ENCODE data around the gene ATP1B3.
A peak's percentile ranks its signal among the peaks of the same experiment; 100 is the strongest.
"Not testable (repeated sequence)": the region's sequence is repeated elsewhere in the genome, so short reads cannot be mapped to it uniquely, and the experiment has no call there.

ATP1B3 gene

GRCh38 chr3:141949972-141950371 is 73.5 kb downstream of the ATP1B3 start:
- DNase-seq = no peak

- no peak for DNase-seq
Observed at GRCh38 chr3:141950572-141951493, 74.4 kb downstream of the ATP1B3 start.

GRCh38 chr3:141952611-141953010 is 76.2 kb downstream of the ATP1B3 start:
- no peak for DNase-seq

- no peak for DNase-seq
Observed at GRCh38 chr3:141955175-141955574, 78.7 kb downstream of the ATP1B3 start.

GRCh38 chr3:141959589-141960554 is 83.4 kb downstream of the ATP1B3 start:
- no peak for DNase-seq

- DNase-seq = peak in 1 of 2 experiments; percentile 37
Observed at GRCh38 chr3:141960731-141961130, 84.3 kb downstream of the ATP1B3 start.

- no peak for DNase-seq
Observed at GRCh38 chr3:141963301-141963700, 86.9 kb downstream of the ATP1B3 start.

GRCh38 chr3:141965471-141965870 is 89.0 kb downstream of the ATP1B3 start:
- no peak for DNase-seq

- peak; percentile 54 to 76 for DNase-seq
Observed at GRCh38 chr3:141969711-141970110, 93.3 kb downstream of the ATP1B3 start.

- no peak for DNase-seq
Observed at GRCh38 chr3:141971571-141971970, 95.1 kb downstream of the ATP1B3 start.

GRCh38 chr3:141972399-141972798 is 96.0 kb downstream of the ATP1B3 start:
- peak; percentile 7 to 51 for DNase-seq

GRCh38 chr3:141974777-141975176 is 98.3 kb downstream of the ATP1B3 start:
- not testable (repeated sequence) for DNase-seq

All from NCI-H524 (cell line).